MM.1S (cell line): ENCODE data around the gene EPN2.
A peak's percentile ranks its signal among the peaks of the same experiment; 100 is the strongest.

ENCODE experiments used
- DNase-seq: peaks from one replicate; pipeline ENCODE4 v3.0.0-alpha.2; 2015
- H2AFZ ChIP-seq: fragments of 300-600 bp; sonication (generic); 2 replicates; pipeline ENCODE4 v1.6.0; 2016; ENCODE audit warnings: antibody characterized with exemption, low read length
- H3F3A ChIP-seq: fragments of 300-600 bp; sonication (generic); 2 replicates; pipeline ENCODE4 v1.6.1; 2016; ENCODE audit warnings: mild to moderate bottlenecking, antibody characterized with exemption, low read length, moderate library complexity, mixed read lengths; ENCODE audit not compliant: insufficient read depth
- H3K27ac ChIP-seq: fragments of 300-600 bp; sonication (generic); 2 replicates; pipeline ENCODE4 v1.5.1; 2016; ENCODE audit warnings: mild to moderate bottlenecking, low read length
- H3K27me3 ChIP-seq: fragments of 300-600 bp; sonication (generic); replicated peaks from 2 replicates; pipeline ENCODE4 v1.6.0; 2016; ENCODE audit warnings: low read length; ENCODE audit not compliant: insufficient read depth
- H3K36me3 ChIP-seq: fragments of 300-600 bp; sonication (generic); replicated peaks from 2 replicates; pipeline ENCODE4 v1.6.1; 2016; ENCODE audit warnings: mild to moderate bottlenecking, low read length, mixed read lengths; ENCODE audit not compliant: insufficient read depth
- H3K4me1 ChIP-seq: fragments of 300-600 bp; sonication (generic); 2 replicates; pipeline ENCODE4 v1.6.1; 2016; ENCODE audit warnings: low read length, mixed read lengths
- H3K4me2 ChIP-seq: fragments of 300-600 bp; sonication (generic); 2 replicates; pipeline ENCODE4 v1.6.0; 2016; ENCODE audit warnings: low read depth, low read length
- H3K4me3 ChIP-seq: fragments of 300-600 bp; sonication (generic); 2 replicates; pipeline ENCODE4 v1.5.1; 2016; ENCODE audit warnings: low read length, mixed read lengths
- H3K79me2 ChIP-seq: fragments of 300-600 bp; sonication (generic); 2 replicates; pipeline ENCODE4 v1.6.1; 2016; ENCODE audit warnings: mixed run types, low read length, mixed read lengths
- H3K9ac ChIP-seq: fragments of 300-600 bp; sonication (generic); 2 replicates; pipeline ENCODE4 v1.6.1; 2016; ENCODE audit warnings: low read length, mixed read lengths
- H3K9me2 ChIP-seq: fragments of 300-600 bp; sonication (generic); replicated peaks from 2 replicates; pipeline ENCODE4 v1.6.1; 2016; ENCODE audit warnings: mild to moderate bottlenecking, low read length, mixed read lengths; ENCODE audit not compliant: insufficient read depth
- H3K9me3 ChIP-seq: fragments of 300-600 bp; sonication (generic); replicated peaks from 2 replicates; pipeline ENCODE4 v1.6.1; 2016; ENCODE audit warnings: mild to moderate bottlenecking, low read length, mixed read lengths; ENCODE audit not compliant: insufficient read depth
- H4K20me1 ChIP-seq: fragments of 300-600 bp; sonication (generic); 2 replicates; pipeline ENCODE4 v1.6.1; 2016; ENCODE audit warnings: mild to moderate bottlenecking, low read length, moderate library complexity, mixed read lengths; ENCODE audit not compliant: insufficient read depth
- EZH2 ChIP-seq: fragments of 300-600 bp; sonication (generic); optimal IDR thresholded peaks from 2 replicates; pipeline ENCODE3; 2017; ENCODE audit warnings: low read depth, mild to moderate bottlenecking, antibody characterized with exemption, low read length, mixed read lengths
- EZH2phosphoT487 ChIP-seq: fragments of 300-600 bp; sonication (generic); IDR thresholded peaks from 2 replicates; pipeline ENCODE4 v1.6.1; 2018; ENCODE audit warnings: antibody characterized with exemption, low read length
- TF ChIP-seq, protein P1 (sequence below): fragments of 300-600 bp; sonication (generic); IDR thresholded peaks from 2 replicates; pipeline ENCODE4 v1.5.1; 2016; ENCODE audit warnings: antibody characterized with exemption, low read length, mixed read lengths

The EPN2 gene

GRCh38 chr17:19284005-19284959 is 47.1 kb downstream of the EPN2 start:
- H3K9ac ChIP-seq, result peak overlapping the region; percentile 22
- H3K27me3 ChIP-seq, result no peaks in the 10 kb centered on the region
- H4K20me1 ChIP-seq, result no peaks in the 10 kb centered on the region
- H3K4me1 ChIP-seq, result peaks cover 25% of the 10 kb centered on the region
- no peaks in the 10 kb centered on the region for H3K9me3 ChIP-seq
- H3K9me2 ChIP-seq, result no peaks in the 10 kb centered on the region
- H2AFZ ChIP-seq, result 0 out of 2 replicates have a peak overlapping the region, but pooled peaks have one; percentile 2
- H3K36me3 ChIP-seq, result no peaks in the 10 kb centered on the region
- H3F3A ChIP-seq, result peaks cover 15% of the 10 kb centered on the region
- H3K4me2 ChIP-seq, result peak overlapping the region; percentile 66
- no peak overlapping the region for H3K4me3 ChIP-seq
- peaks cover 10% of the 10 kb centered on the region for H3K79me2 ChIP-seq
- TF ChIP-seq, protein P1, sequence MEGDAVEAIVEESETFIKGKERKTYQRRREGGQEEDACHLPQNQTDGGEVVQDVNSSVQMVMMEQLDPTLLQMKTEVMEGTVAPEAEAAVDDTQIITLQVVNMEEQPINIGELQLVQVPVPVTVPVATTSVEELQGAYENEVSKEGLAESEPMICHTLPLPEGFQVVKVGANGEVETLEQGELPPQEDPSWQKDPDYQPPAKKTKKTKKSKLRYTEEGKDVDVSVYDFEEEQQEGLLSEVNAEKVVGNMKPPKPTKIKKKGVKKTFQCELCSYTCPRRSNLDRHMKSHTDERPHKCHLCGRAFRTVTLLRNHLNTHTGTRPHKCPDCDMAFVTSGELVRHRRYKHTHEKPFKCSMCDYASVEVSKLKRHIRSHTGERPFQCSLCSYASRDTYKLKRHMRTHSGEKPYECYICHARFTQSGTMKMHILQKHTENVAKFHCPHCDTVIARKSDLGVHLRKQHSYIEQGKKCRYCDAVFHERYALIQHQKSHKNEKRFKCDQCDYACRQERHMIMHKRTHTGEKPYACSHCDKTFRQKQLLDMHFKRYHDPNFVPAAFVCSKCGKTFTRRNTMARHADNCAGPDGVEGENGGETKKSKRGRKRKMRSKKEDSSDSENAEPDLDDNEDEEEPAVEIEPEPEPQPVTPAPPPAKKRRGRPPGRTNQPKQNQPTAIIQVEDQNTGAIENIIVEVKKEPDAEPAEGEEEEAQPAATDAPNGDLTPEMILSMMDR, result no peak
- TF ChIP-seq EZH2 (no peak), EZH2phosphoT487 (no peak)
- peak overlapping the region; percentile 84 for H3K27ac ChIP-seq
- peak; percentile 64 for DNase-seq

DNA sequence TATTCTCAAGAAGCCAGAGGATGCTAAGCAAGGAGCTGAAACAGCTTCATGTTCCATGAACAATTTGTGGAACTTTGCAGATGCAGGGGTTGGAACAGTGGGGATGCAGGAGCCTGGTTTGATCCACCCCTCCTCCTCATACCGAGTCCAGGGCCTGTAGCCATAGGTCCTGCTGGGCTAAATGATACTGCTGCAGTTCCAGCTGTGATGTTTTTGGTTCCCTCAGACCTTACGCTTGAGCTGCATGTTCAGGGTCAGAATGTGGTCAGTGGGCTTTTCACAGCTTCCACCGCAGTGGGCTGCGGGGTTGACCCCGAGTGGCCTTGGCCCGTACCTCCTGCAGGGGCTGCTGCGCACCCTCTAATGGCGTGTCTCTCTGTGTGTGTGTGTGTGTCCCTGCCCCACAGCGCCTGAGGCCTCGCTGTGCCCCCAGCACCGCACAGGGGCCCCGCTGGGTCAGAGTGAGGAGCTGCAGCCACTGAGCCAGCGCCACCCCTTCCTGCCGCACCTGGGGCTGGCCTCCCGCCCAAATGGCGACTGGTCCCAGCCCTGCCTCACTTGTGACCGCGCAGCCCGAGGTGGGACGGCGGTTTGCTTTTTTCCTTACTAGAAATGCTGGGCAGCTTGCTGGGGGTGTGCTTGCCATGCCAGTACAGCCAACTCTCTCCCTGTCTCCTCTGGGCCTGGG is 48.2 kb downstream of the EPN2 start:
- DNase-seq, result no peak
- H3F3A ChIP-seq, result peaks cover 15% of the 10 kb centered on the region
- H4K20me1 ChIP-seq, result no peaks in the 10 kb centered on the region
- H3K4me3 ChIP-seq, result no peak overlapping the region
- no peaks in the 10 kb centered on the region for H3K9me3 ChIP-seq
- H3K79me2 ChIP-seq, result peaks cover 10% of the 10 kb centered on the region
- no peak overlapping the region for H2AFZ ChIP-seq
- H3K27me3 ChIP-seq, result no peaks in the 10 kb centered on the region
- H3K4me1 ChIP-seq, result peaks cover 25% of the 10 kb centered on the region
- no peaks in the 10 kb centered on the region for H3K9me2 ChIP-seq
- no peaks in the 10 kb centered on the region for H3K36me3 ChIP-seq
- no peak overlapping the region for H3K9ac ChIP-seq
- no peak overlapping the region for H3K4me2 ChIP-seq
- H3K27ac ChIP-seq, result peak overlapping the region; percentile 84; the same call in 1 of the 2 replicates
- TF ChIP-seq EZH2 (no peak), EZH2phosphoT487 (no peak)
- TF ChIP-seq, protein P1, result no peak

GRCh38 chr17:19286751-19287341 is 49.7 kb downstream of the EPN2 start:
- TF ChIP-seq EZH2phosphoT487, result no peak
- TF ChIP-seq, protein P1, result no peak
- TF ChIP-seq EZH2, result no peak
- H3K9ac ChIP-seq, result no peak overlapping the region
- H3K27ac ChIP-seq, result no peak overlapping the region
- no peaks in the 10 kb centered on the region for H3K9me2 ChIP-seq
- peaks cover 10% of the 10 kb centered on the region for H3K79me2 ChIP-seq
- peaks cover 15% of the 10 kb centered on the region for H3F3A ChIP-seq
- no peak overlapping the region for H3K4me2 ChIP-seq
- DNase-seq, result no peak
- H4K20me1 ChIP-seq, result no peaks in the 10 kb centered on the region
- no peaks in the 10 kb centered on the region for H3K36me3 ChIP-seq
- H3K4me3 ChIP-seq, result no peak overlapping the region
- no peak overlapping the region for H2AFZ ChIP-seq
- H3K4me1 ChIP-seq, result peaks cover 25% of the 10 kb centered on the region
- H3K9me3 ChIP-seq, result no peaks in the 10 kb centered on the region
- H3K27me3 ChIP-seq, result no peaks in the 10 kb centered on the region
